Loucy (cell line): ENCODE measurements around the gene SDCCAG8.

Source experiments
- H2AFZ ChIP-seq: fragments of 200-600 bp; sonication (generic); 2 replicates; pipeline ENCODE4 v1.6.0; 2016; ENCODE audit warnings: antibody characterized with exemption, mild to moderate bottlenecking, low read length, moderate library complexity
- H3F3A ChIP-seq: fragments of 200-600 bp; 2 replicates; pipeline ENCODE4 v1.6.0; 2016; ENCODE audit warnings: antibody characterized with exemption, low read depth, mild to moderate bottlenecking
- H3K27me3 ChIP-seq: fragments of 200-600 bp; sonication (generic); 2 replicates; pipeline ENCODE4 v1.6.1; 2014; ENCODE audit warnings: low read length, mild to moderate bottlenecking; ENCODE audit not compliant: insufficient read depth, poor library complexity, severe bottlenecking
- H3K36me3 ChIP-seq: fragments of 200-600 bp; sonication (generic); 2 replicates; pipeline ENCODE4 v1.6.1; 2016; ENCODE audit warnings: low read length; ENCODE audit not compliant: insufficient read depth
- H3K4me1 ChIP-seq: fragments of 200-600 bp; sonication (generic); 2 replicates; pipeline ENCODE4 v1.5.1; 2014; ENCODE audit warnings: low read length, mild to moderate bottlenecking; ENCODE audit not compliant: insufficient read depth, poor library complexity, severe bottlenecking
- H3K4me2 ChIP-seq: fragments of 200-600 bp; sonication (generic); 2 replicates; pipeline ENCODE4 v1.6.0; 2014; ENCODE audit warnings: antibody characterized with exemption, low read length, low read depth, mild to moderate bottlenecking; ENCODE audit not compliant: poor library complexity, severe bottlenecking
- H3K4me3 ChIP-seq: fragments of 200-600 bp; sonication (generic); 2 replicates; pipeline ENCODE4 v1.5.1; 2014; ENCODE audit warnings: low read length, mild to moderate bottlenecking, mixed read lengths; ENCODE audit not compliant: poor library complexity, severe bottlenecking
- H3K79me2 ChIP-seq: fragments of 200-600 bp; sonication (generic); 2 replicates; pipeline ENCODE4 v1.6.1; 2014; ENCODE audit warnings: low read length; ENCODE audit not compliant: insufficient read depth
- H3K9ac ChIP-seq: fragments of 200-600 bp; sonication (generic); 2 replicates; pipeline ENCODE4 v1.6.0; 2014; ENCODE audit warnings: mild to moderate bottlenecking, low read depth, low read length, moderate library complexity; ENCODE audit not compliant: poor library complexity, severe bottlenecking
- H3K9me2 ChIP-seq: fragments of 200-600 bp; sonication (generic); replicated peaks from 2 replicates; pipeline ENCODE4 v1.6.1; 2016; ENCODE audit warnings: low read depth, low read length, mixed read lengths
- H3K9me3 ChIP-seq: fragments of 200-600 bp; sonication (generic); 2 replicates; pipeline ENCODE4 v1.6.1; 2014; ENCODE audit warnings: mild to moderate bottlenecking, antibody characterized with exemption, low read length, low read depth; ENCODE audit not compliant: insufficient read depth
- H4K20me1 ChIP-seq: fragments of 200-600 bp; sonication (generic); 2 replicates; pipeline ENCODE4 v1.6.0; 2014; ENCODE audit warnings: antibody characterized with exemption, low read length, mild to moderate bottlenecking; ENCODE audit not compliant: insufficient read depth, poor library complexity, severe bottlenecking
- EZH2phosphoT487 ChIP-seq: fragments of 200-600 bp; IDR thresholded peaks from 2 replicates; pipeline ENCODE4 v1.6.1; 2018; ENCODE audit warnings: antibody characterized with exemption, mild to moderate bottlenecking, moderate library complexity, borderline replicate concordance
- TF ChIP-seq, protein P1 (sequence below): fragments of 200-600 bp; sonication (generic); conservative IDR thresholded peaks from 2 replicates; pipeline ENCODE4 v1.5.1; 2014; ENCODE audit warnings: mild to moderate bottlenecking, antibody characterized with exemption, low read length

Gene SDCCAG8

GRCh38 chr1:243267914-243268653 lies 12.2 kb downstream of the SDCCAG8 start:
- Histone ChIP-seq H3K4me3 (no peak overlapping the region), H3K9me2 (no peaks in the 10 kb centered on the region), H4K20me1 (no peaks in the 10 kb centered on the region), H3F3A (no peaks in the 10 kb centered on the region), H3K9ac (no peak overlapping the region), H3K9me3 (no peaks in the 10 kb centered on the region), H3K4me2 (no peak overlapping the region), H3K4me1 (peaks cover 28% of the 10 kb centered on the region), H3K27me3 (no peaks in the 10 kb centered on the region), H2AFZ (no peak overlapping the region), H3K36me3 (peaks cover 4% of the 10 kb centered on the region; the same call in 1 of the 2 replicates), H3K79me2 (peaks cover 10% of the 10 kb centered on the region; the same call in 1 of the 2 replicates)
- no peak for TF ChIP-seq EZH2phosphoT487
- TF ChIP-seq, protein P1, sequence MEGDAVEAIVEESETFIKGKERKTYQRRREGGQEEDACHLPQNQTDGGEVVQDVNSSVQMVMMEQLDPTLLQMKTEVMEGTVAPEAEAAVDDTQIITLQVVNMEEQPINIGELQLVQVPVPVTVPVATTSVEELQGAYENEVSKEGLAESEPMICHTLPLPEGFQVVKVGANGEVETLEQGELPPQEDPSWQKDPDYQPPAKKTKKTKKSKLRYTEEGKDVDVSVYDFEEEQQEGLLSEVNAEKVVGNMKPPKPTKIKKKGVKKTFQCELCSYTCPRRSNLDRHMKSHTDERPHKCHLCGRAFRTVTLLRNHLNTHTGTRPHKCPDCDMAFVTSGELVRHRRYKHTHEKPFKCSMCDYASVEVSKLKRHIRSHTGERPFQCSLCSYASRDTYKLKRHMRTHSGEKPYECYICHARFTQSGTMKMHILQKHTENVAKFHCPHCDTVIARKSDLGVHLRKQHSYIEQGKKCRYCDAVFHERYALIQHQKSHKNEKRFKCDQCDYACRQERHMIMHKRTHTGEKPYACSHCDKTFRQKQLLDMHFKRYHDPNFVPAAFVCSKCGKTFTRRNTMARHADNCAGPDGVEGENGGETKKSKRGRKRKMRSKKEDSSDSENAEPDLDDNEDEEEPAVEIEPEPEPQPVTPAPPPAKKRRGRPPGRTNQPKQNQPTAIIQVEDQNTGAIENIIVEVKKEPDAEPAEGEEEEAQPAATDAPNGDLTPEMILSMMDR = no peak

- H2AFZ ChIP-seq = no peak overlapping the region
- no peak overlapping the region for H3K4me3 ChIP-seq
These were observed 13.1 kb downstream of the SDCCAG8 start for GRCh38 chr1:243268751-243269460.

DNA sequence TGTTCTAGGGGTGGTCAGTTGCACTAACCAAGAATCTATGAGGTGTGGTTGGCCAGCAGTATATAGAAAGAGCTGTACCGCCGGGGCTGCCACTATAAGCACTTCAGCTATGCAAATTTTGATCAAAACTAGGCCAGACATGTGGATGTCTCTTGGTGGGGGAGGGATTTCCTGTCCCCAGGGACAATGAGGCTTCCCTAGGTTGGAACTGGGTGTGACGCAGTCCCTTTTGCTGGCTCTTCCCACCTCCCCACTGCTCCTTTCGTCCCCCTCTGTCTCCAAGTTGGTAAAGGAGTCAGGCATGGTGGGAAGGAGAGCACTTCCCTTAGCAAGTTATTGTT lies 13.6 kb downstream of the SDCCAG8 start:
- H3F3A ChIP-seq = no peaks in the 10 kb centered on the region
- H4K20me1 ChIP-seq = no peaks in the 10 kb centered on the region
- peaks cover 15% of the 10 kb centered on the region for H3K4me1 ChIP-seq
- no peak overlapping the region for H2AFZ ChIP-seq
- no peaks in the 10 kb centered on the region for H3K9me3 ChIP-seq
- H3K36me3 ChIP-seq = peaks cover 10% of the 10 kb centered on the region; the same call in 1 of the 2 replicates
- peak overlapping the region; percentile 19 for H3K4me2 ChIP-seq
- no peaks in the 10 kb centered on the region for H3K9me2 ChIP-seq
- H3K4me3 ChIP-seq = no peak overlapping the region
- H3K27me3 ChIP-seq = no peaks in the 10 kb centered on the region
- TF ChIP-seq, protein P1 = no peak
- TF ChIP-seq EZH2phosphoT487 = no peak
- H3K9ac ChIP-seq = no peak overlapping the region
- no peaks in the 10 kb centered on the region; the same call in 1 of the 2 replicates for H3K79me2 ChIP-seq

More at GRCh38 chr1:243268751-243269460, 13.1 kb downstream of the SDCCAG8 start:
- TF ChIP-seq, protein P1 = no peak
- no peaks in the 10 kb centered on the region for H3K27me3 ChIP-seq
- H3K4me2 ChIP-seq = peak overlapping the region; percentile 19
- H3K36me3 ChIP-seq = peaks cover 6% of the 10 kb centered on the region; the same call in 1 of the 2 replicates
- H4K20me1 ChIP-seq = no peaks in the 10 kb centered on the region
- no peaks in the 10 kb centered on the region for H3F3A ChIP-seq
- H3K79me2 ChIP-seq = peaks cover 2% of the 10 kb centered on the region; the same call in 1 of the 2 replicates
- no peak overlapping the region for H3K9ac ChIP-seq
- H3K9me3 ChIP-seq = no peaks in the 10 kb centered on the region
- H3K4me1 ChIP-seq = peaks cover 20% of the 10 kb centered on the region
- no peaks in the 10 kb centered on the region for H3K9me2 ChIP-seq
